HG03460 (cell line): ENCODE data around the gene MLC1.

ENCODE experiments used
- ATAC-seq: cut with Tn5 transposase; IDR thresholded peaks from one replicate; pipeline ENCODE4 v1.9.1; 2021; ENCODE audit not compliant: unreplicated experiment

MLC1 gene

DNA sequence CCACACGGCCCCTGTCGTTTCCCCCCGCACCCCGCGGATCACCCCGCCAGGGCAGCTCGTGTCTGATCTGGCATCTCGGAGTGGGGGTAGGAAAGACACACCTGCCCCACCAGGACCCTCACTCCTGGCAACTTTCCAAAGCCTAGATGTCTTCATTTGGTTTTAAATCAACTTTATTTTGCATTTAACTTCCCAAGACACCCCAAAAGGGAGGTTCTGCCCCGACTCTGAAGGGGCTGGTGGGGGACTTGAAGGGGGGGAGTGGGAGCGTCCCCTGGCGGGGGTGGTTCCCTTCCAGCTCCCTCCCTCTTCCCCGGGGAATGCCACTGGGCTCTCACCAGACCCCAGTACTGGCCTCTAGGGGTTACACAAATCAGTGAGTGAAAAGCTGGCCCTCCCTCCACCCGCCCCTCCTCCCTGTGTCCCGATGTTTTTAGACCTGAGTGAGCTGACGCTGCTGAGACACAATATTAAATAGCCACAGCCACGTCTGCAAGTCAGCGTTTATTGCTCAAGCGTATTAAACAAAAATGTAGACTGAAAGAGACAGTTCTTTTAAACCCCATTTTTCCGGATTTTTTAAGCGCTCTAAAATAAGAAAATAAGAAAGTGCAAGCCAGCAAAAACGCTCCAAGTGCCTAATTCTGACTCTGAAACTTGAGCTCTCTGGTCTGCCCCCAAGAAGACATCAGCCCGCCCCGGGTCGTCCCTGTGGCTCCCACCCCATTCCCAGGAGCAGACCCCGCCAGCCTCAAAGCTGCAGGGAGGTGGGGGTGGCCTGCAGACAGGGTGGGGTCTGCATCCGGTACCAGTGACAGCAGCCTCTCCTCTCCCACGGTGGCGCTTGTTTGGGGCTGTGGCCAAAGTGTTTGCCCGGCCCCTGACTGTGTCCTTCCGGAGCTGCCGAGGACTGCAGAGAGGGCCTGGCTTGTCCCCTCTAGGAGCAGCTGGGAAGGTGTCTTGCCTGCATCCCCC lies 26.0 kb downstream of the MLC1 start:
- no peak for ATAC-seq

DNA sequence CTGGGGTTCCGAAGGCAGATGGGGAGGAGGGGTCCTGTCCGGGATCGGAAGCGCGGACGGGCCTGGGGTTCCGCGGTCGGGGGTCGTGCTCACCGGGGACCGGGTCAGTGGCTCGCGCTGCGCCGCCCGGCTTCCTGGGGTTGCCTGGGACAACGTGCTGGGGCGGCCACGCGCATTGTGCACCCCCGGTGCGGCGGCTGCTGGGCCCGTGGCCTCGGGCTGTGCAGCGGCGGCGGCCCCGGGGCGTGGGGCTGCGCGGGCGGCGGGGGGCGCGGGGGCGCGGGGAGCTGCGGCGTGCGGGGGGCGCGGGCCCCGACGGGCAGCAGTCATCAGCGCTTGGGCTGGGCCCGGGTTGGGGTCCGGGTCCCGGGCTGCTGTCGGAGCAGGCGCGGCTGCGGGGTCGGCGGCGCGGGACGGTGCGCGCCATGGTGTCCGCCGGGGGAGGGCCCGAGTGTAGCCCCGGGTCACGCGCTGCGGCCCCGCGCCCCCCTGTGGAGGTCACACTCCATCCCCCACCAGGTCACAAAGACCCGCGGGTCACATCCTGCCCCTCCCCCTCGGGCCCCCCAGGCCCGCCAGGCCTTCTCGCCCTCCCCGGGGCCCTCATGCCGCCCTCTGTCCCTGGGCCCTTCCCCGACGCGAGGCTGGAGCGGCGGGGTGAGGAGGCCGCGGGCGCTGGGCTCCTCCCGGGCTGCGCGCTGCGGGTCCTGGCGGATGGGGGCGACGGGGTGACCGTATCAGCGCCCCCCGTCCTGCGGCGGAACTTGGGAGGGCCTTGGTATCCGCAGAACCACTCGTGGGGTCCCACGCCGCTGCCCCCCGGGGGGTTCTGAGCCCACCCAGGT lies 26.9 kb downstream of the MLC1 start, which contains the start of gene TTLL8:
Gene TTLL8, minus strand, starts transcription at position 238 of the 845 bp plus-strand sequence.
- no peak for ATAC-seq

DNA sequence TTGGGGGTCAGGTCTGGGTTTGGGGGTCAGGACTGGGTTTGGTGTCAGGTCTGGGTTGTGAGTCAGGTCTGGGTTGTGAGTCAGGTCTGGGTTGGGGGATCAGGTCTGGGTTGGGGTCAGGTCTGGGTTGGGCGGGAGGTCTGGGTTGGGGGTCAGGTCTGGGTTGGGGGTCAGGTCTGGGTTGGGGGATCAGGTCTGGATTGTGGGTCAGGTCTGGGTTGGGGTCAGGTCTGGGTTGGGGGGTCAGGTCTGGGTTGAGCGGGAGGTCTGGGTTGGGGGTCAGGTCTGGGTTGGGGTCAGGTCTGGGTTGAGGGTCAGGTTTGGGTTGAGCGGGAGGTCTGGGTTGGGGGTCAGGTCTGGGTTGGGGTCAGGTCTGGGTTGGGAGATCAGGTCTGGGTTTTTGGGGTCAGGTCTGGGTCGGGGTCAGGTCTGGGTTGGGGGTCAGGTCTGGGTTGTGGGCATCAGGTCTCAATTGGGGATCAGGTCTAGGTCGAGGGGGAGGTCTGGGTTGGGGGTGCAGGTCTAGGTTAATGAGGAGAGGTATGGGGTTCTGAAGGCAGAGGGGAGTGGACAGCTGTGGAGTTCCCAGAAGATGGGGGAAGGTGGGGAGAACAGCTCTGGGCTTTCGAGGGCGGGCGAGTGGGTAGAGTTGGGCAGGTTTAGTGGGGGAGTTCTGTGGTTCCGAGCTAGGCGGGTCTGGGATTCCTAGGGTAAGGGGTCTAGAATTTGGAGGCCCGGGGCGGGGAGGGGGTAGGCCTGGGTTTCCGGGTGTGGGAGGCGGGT lies 27.8 kb downstream of the MLC1 start:
- no peak for ATAC-seq

DNA sequence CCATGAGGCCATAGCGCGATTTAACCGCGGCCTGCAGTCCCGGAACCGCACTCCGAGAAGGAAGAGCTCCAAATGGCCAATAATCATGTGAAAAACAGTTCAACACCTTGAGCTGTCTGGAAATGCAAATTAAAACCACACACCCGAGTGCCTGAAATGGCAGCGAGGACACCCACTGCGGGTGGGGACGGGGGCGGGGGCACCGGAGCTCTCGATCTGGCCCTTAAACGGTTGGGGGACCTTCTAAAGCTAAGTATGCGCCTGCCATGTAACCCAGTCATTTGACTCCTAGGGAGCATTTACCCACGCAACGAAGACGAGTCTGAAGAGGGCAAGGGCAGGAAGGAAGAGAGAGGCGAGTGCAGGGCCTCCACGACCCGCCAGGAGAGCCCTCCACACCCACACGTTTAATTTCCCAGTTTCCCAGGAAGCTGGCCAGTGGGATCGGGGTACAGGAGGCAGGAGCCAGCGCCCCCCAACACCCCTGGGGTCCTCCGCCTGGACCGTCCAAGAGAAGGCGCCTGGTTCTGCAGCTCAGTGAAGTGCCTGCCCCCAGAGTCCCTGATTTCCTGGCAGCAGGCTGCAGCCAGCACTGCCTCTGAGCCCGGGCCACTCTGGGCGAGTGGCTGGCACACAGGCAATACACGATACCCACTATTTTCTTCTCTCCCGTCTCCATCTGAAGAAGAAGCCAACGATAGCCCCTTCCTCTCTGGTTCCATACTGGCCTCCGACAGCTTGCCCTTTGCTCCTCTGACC lies 28.8 kb downstream of the MLC1 start:
- ATAC-seq: no peak

DNA sequence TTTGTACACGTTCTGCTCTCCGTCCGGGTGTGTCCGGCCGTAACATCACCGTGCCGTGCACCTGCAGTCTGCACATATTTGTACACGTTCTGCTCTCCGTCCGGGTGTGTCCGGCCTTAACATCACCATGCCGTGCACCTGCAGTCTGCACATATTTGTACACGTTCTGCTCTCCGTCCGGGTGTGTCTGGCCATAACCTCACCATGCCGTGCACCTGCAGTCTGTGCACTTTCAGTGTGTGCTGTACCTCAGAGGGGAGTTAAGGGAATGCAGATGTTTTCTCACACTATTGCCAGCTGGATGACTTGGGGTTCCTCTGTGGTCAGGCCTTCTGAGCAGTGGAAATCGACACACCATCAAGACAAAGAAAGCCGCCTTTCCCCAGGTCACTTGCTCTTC lies 31.4 kb downstream of the MLC1 start:
- no peak for ATAC-seq

DNA sequence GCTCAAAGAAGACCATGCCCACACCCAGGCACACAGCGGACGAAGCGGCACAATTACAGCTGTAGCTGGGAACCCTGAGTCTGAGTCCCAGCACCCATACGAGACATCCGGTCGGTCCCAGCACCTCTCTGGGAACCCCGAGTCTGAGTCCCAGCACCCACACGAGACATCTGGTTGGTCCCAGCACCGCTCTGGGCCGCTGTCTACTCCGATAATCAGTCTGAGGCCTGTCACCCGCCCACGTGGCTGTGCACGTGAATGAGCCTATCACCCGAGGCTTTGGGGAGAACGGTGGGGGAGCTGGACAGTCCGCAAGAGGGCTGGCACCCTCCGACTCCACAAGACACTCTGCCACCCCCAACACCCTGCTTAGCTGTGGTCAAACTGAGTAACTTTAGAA lies 33.3 kb downstream of the MLC1 start:
- ATAC-seq: no peak

DNA sequence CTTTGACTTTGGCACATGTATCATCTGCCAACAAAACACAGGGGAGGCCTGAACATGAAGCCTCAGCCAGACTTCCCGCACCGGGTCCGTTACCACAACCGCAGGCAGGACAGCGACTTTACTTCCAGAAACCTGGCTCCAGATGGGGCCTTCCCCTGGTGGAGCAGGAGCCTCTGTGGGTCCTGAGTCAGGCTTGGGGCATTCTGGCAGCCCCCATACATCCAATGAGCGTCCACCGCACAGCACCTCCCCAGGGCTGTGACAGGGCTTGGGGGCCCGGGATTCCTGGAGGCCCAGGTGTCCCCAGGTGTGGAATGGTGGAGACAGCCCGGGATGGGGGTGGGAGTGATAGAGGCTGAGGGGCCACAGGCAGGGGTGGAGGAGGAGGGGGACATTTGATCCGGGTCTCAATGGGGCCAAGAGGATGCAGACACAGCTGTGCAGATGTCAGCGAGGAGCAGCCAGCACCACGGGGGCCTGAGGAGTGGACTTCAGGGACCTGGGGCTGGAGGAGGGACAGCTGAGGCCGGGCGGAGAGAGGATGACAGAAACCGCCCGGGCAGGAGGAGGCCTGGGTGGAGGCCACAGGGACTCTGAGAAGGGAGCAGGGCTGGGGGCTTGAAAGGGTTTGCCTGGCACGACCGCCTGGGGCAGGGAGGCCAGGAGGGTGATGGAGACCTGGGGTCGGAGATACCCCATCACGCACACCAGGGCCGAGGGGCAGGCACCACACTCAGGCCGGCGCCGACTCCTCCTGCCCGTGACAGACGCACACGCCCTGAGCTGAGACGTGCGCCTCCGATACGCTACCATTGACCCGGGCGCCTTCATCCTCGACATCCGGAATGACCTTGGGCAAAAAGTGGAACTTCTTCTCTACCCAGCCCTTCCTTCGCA lies 35.7 kb downstream of the MLC1 start:
- ATAC-seq: no peak

DNA sequence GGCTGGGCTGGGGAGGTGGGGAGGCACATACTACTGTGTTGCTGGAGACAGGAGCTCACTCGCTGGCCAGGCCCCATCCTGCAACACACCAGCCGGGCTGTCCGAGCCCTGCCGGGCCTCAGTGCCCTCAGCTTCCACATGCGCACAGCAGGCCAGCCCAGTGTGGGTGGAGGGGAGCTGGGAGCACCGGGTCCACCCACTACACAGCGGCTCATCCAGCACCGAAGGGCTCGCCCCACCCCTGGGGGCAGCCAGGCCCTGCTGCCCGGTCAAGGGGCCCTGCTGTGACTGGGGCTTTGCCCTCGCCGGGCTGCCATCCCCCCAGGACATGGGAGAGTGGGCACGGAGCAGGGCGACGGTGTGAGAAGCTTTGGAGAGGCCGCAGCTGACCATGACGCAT lies 36.4 kb downstream of the MLC1 start:
- no peak for ATAC-seq

DNA sequence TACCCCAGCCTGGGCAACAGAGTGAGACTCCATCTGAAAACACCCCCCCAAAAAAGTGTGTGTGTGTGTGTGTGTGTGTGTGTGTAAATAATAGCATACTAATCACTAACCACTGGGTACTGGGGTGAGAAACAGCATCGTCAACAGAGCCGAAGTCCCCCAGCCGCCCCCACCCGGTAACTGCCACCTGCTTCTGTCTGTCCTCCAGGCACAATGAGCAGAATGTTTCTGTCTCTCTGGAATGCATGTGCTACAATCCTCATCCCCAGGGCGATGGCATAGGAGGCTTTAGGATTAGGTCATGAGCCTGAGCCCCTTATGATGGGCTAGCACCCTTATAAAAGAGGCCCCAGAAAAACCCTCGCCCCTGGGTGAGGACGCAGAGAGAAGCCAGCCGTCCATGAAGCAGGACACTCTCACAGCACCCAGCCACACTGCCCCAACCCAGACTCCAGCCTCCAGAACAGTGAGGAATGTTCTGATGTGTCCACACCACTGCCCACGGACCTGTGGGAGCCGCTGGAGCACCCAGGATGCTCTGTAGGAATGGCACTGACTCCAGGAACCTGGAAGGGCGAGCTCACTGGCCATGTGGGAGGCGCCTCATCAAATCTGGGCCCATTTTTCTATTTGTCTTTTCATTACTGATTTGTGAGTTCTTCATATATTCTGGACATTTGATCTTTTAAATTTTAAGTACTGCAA lies 37.0 kb downstream of the MLC1 start:
- ATAC-seq: no peak

DNA sequence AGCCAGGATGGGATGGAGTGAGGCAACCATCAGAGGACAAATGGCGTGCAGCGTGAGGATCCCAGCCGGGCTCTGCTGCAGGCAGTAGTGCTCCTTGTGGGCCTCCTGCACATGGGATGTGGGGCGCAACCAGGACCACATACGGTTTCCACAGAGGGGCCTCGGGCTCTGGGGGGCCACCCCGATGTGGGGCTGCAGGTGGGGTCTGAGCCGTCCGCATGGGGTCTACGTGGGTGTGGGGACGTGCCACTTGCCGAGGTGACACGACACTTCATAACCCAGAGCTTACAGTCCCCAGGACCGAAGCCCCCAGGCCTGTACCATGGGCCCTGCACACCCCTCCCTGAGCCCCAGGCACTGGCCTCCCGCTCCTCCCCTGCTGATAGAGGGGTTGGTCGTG lies 37.9 kb downstream of the MLC1 start:
- no peak for ATAC-seq

DNA sequence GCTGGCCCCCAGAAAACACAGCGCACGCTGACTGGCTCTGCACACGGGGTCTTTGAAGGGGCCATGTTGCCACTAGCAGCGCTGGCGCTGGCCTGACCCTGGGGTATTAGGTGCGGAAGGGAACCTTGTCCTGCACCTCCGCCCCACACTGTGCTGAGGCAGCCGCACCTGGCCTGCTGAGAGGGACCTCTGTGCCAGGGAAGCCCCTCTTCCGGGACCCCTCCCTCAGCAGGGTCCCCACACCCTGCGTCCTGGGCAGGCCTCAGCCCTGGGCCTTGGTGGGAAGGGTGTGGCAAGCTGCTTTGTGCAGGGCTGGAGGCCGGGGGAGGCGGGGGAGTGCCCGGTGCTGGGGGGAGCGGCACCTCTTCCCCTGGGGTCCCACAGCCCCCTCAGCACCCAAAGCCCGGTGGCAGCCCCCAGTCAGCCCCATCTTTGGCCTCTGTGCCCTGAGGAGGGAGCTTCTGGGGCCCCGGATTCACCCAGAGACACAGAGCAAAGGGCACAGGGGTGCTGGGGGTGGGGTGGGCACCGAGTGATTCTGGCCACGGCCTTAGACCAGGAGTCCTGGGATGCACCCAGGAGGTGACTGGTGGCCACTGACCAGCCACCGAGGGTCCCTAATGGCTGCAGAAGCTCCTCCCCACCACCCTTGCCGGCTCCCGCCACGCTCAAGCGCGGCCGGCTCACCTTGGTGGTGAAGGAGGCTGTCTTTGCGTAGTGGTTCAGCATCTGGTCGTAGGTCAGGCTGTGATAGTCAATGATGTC lies 38.6 kb downstream of the MLC1 start:
- no peak for ATAC-seq

DNA sequence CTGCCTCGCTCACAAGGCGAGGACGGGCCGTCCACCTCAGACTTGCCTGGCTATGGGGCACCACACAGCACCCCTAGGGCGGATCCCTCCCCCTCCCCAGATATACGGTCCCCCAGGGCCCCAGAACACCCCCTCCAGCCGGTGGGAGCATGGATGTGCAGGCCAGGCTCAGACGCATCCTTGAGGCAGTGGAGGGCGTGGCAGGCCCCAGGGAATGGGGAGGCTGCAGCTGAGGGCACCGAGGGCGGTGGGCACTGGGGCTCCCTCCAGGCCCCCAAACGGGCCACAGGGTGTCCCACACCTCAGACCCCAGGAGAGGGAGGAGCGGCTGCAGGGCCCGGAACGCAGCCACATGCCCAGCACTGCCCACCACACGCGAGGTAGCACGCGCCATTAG lies 39.2 kb downstream of the MLC1 start:
- no peak for ATAC-seq

DNA sequence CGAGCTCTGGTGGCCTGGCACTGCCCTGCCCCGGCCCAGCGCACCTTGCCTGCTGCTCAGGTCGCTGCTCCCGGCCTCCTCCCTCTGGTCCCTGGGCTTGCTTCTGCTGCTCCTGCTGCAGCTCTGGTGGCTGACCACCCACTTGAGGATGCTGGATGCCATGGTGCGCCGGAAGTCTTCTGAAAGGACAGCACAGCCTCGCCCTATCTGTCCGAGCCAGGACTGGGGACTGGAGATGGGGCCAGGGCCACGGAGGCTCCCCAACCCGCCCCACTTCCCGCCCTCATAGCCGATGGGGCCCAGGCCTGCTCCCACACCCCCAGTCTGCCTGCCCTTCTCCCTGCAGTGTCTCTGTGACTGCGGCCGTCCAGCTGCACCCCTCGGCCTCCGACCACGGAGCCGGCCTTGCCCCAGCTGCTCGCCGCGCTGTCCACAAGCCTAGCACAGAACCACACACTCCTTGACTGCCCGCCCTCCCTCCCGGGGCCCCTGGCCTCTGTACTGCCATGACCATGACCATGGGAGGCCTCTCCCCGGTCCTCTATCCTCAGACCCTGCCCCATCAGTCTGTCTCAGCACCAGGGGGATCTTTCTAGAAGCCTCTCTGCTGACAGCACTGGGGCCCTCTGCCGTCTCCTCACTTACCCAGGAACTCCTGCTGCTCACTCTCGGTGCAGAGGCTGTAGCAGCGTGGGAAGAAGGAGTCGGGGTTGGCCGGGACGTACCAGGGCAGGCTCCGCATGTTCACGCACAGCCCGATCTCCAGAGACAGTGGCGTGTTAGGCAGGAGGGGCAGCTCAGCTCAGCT lies 39.8 kb downstream of the MLC1 start:
- no peak for ATAC-seq

DNA sequence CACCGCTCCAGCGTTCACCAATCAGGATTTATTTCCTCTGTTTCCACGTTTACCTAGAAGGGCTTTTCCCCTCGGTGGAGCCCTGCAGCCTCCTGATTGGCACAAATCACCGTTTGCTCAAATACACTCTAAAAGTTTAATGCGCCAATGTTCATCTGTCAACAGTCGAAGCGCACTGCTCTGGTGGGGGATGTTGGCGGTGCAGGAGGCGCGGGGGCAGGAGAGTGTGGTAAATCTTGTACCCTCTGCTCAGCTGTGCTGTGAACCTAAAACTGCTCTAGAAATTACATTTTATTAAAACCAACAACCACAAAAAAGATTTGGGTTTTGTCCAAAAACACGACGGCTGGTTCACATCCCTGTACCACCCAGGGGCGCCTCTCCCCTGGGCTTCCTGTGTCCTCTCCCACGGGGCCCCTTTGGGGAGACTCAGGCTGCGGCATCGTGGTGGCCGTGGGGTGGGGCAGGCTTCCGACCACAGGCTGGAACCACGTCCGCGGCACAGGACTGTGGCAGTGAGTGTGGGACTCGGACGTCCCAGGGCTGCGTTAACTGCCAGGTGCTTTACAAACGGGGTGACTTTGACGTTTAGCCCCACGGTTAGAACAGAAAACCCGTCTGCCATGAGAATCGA lies 40.6 kb downstream of the MLC1 start:
- no peak for ATAC-seq

DNA sequence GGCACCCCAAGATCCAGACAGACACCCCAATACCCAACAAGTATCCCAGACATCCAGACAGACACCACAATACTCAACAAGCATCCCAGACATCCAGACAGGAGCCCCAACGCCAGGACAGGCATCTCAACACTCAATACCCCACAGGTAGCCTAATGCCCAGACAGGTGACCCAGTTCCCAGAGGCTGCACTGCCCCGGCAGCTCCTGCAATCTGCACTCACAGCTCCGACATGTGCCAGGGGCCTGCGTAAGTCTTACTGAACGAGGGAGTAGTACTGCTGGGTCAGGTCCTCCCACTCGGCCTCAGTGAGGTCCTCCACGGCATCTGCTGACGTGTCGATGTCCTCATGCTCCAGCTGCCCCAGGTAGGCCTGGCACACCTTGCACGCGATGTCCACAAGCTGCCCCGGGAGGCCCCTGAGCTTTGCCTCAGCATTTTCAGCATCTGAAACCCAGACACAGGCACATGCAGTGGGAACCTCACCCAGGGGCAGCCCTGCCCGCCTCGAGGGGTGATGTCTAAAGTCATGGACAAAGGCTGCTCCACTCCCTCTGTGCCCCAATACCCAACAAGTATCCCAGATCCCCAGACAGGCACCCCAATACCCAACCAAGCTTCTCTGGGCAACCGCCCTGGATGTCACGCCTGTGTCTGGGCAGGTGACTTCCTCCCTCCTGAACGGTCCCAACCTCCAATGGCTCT lies 43.7 kb downstream of the MLC1 start:
- no peak for ATAC-seq

DNA sequence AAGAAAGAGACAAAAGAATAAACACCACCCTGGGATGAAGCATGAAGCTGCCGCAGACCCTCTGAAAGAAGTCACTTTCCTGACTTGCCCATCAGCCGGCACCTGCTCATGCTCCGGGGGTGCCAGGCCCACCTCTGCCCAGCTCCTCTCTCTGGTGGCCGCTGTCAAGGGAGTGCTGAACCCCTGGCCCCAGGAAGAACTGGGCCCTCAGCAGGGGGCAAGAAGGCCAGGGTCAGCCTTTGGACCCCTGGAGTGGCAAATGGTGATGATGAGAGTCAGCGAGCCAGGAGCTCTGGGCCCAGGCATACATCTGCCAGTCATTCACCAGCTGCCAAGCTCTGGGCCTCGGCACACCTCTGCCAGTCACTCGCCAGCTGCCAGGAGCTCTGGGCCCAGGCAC lies 44.5 kb downstream of the MLC1 start:
- no peak for ATAC-seq
